WTC11 (cell line): ENCODE data around the gene TMEM223. TPM values are rescaled to one million over a fixed set of nuclear protein-coding genes. Genes with fewer than 3 reads are reported as not detected.

Experiments used
- ATF1 ChIP-seq: sonication (generic); formaldehyde crosslinking; IDR thresholded peaks from 2 replicates; pipeline ENCODE4 v1.8.1; 2023; ENCODE audit warnings: mild to moderate bottlenecking, moderate library complexity, missing genetic modification reagents
- CBFB ChIP-seq: sonication (generic); formaldehyde crosslinking; IDR thresholded peaks from 2 replicates; pipeline ENCODE4 v1.8.1; 2022; ENCODE audit warnings: mild to moderate bottlenecking, low read depth, missing genetic modification reagents
- CREB1 ChIP-seq: sonication (generic); formaldehyde crosslinking; IDR thresholded peaks from 2 replicates; pipeline ENCODE4 v1.8.0; 2023; ENCODE audit warnings: mild to moderate bottlenecking, missing genetic modification reagents
- ELF4 ChIP-seq: sonication (generic); formaldehyde crosslinking; IDR thresholded peaks from 2 replicates; pipeline ENCODE4 v1.8.1; 2022; ENCODE audit warnings: low read depth, mild to moderate bottlenecking, moderate library complexity, missing genetic modification reagents
- EMX1 ChIP-seq: fragments of 250-450 bp; sonication (Bioruptor Pico); IDR thresholded peaks from 2 replicates; pipeline ENCODE4 v1.8.0; 2021; ENCODE audit warnings: mild to moderate bottlenecking
- ETV6 ChIP-seq: sonication (generic); formaldehyde crosslinking; IDR thresholded peaks from 2 replicates; pipeline ENCODE4 v1.8.1; 2022; ENCODE audit warnings: mild to moderate bottlenecking, missing genetic modification reagents
- GRHL2 ChIP-seq: fragments of 250-450 bp; sonication (Bioruptor Pico); IDR thresholded peaks from 2 replicates; pipeline ENCODE4 v1.8.0; 2022; ENCODE audit warnings: mild to moderate bottlenecking, moderate library complexity; ENCODE audit not compliant: insufficient replicate concordance, severe bottlenecking
- GTF2I ChIP-seq: fragments of 250-450 bp; sonication (Bioruptor Pico); conservative IDR thresholded peaks from 2 replicates; pipeline ENCODE4 v1.4.0; 2021; ENCODE audit warnings: mild to moderate bottlenecking
- HMGXB4 ChIP-seq: sonication (generic); formaldehyde crosslinking; IDR thresholded peaks from 2 replicates; pipeline ENCODE4 v1.8.1; 2023; ENCODE audit warnings: mild to moderate bottlenecking, moderate library complexity, missing genetic modification reagents
- JAZF1 ChIP-seq: fragments of 250-450 bp; sonication (Bioruptor Pico); IDR thresholded peaks from 2 replicates; pipeline ENCODE4 v1.9.0; 2021; ENCODE audit warnings: moderate library complexity, mild to moderate bottlenecking, inconsistent platforms
- JUN ChIP-seq: sonication (generic); formaldehyde crosslinking; IDR thresholded peaks from 2 replicates; pipeline ENCODE4 v1.8.0; 2023; ENCODE audit warnings: mild to moderate bottlenecking, missing genetic modification reagents
- KAT7 ChIP-seq: sonication (generic); formaldehyde crosslinking; IDR thresholded peaks from 2 replicates; pipeline ENCODE4 v1.8.1; 2023; ENCODE audit warnings: missing genetic modification reagents, mild to moderate bottlenecking, borderline replicate concordance
- MYBL2 ChIP-seq: sonication (generic); formaldehyde crosslinking; IDR thresholded peaks from 2 replicates; pipeline ENCODE4 v1.8.1; 2023; ENCODE audit warnings: mild to moderate bottlenecking, moderate library complexity, missing genetic modification reagents
- NR1H2 ChIP-seq: sonication (generic); formaldehyde crosslinking; IDR thresholded peaks from 2 replicates; pipeline ENCODE4 v1.9.0; 2021; ENCODE audit warnings: mild to moderate bottlenecking, moderate library complexity, missing genetic modification reagents
- SP1 ChIP-seq: sonication (generic); formaldehyde crosslinking; conservative IDR thresholded peaks from 2 replicates; pipeline ENCODE4 v1.8.1; 2022; ENCODE audit warnings: missing genetic modification reagents
- TCF7 ChIP-seq: sonication (generic); formaldehyde crosslinking; IDR thresholded peaks from 2 replicates; pipeline ENCODE4 v1.8.0; 2022; ENCODE audit warnings: mild to moderate bottlenecking, low read depth, missing genetic modification reagents, moderate library complexity
- TEAD1 ChIP-seq: sonication (generic); formaldehyde crosslinking; IDR thresholded peaks from 2 replicates; pipeline ENCODE4 v1.8.0; 2022; ENCODE audit warnings: mild to moderate bottlenecking, missing genetic modification reagents
- TEAD4 ChIP-seq: sonication (generic); formaldehyde crosslinking; IDR thresholded peaks from 2 replicates; pipeline ENCODE4 v1.8.0; 2022; ENCODE audit warnings: mild to moderate bottlenecking, missing genetic modification reagents
- ZNF121 ChIP-seq: sonication (generic); formaldehyde crosslinking; IDR thresholded peaks from 2 replicates; pipeline ENCODE4 v1.8.0; 2023; ENCODE audit warnings: missing genetic modification reagents
- ZNF138 ChIP-seq: sonication (generic); formaldehyde crosslinking; conservative IDR thresholded peaks from 2 replicates; pipeline ENCODE4 v1.8.1; 2022; ENCODE audit warnings: mild to moderate bottlenecking, moderate library complexity, missing genetic modification reagents
- ZNF317 ChIP-seq: sonication (generic); formaldehyde crosslinking; IDR thresholded peaks from 2 replicates; pipeline ENCODE4 v1.8.1; 2023; ENCODE audit warnings: low read depth, mild to moderate bottlenecking, moderate library complexity, missing genetic modification reagents, borderline replicate concordance
- total RNA-seq: library from RNA; stranded (reverse); gene quantifications from 3 replicates; pipeline ENCODE4 v1.2.3, GENCODE V29; 2021
- TF ChIP-seq, protein P1 (sequence below): fragments of 250-450 bp; sonication (Bioruptor Pico); IDR thresholded peaks from 2 replicates; pipeline ENCODE4 v1.9.0; 2021; ENCODE audit warnings: mild to moderate bottlenecking, borderline replicate concordance
- TF ChIP-seq, protein P2 (sequence below): sonication (generic); formaldehyde crosslinking; IDR thresholded peaks from 2 replicates; pipeline ENCODE4 v1.8.0; 2023; ENCODE audit warnings: missing genetic modification reagents, mild to moderate bottlenecking, borderline replicate concordance
- TF ChIP-seq, protein P3 (sequence below): sonication (generic); formaldehyde crosslinking; conservative IDR thresholded peaks from 2 replicates; pipeline ENCODE4 v1.8.1; 2023; ENCODE audit warnings: mild to moderate bottlenecking, low read depth, missing genetic modification reagents, moderate library complexity
- TF ChIP-seq, protein P4 (sequence below): sonication (generic); formaldehyde crosslinking; IDR thresholded peaks from 2 replicates; pipeline ENCODE4 v1.8.1; 2022; ENCODE audit warnings: low read depth, mild to moderate bottlenecking, moderate library complexity, missing genetic modification reagents, borderline replicate concordance

The TMEM223 gene
- total RNA-seq, 1 experiment from 2014 or later, result 26.4 TPM

DNA sequence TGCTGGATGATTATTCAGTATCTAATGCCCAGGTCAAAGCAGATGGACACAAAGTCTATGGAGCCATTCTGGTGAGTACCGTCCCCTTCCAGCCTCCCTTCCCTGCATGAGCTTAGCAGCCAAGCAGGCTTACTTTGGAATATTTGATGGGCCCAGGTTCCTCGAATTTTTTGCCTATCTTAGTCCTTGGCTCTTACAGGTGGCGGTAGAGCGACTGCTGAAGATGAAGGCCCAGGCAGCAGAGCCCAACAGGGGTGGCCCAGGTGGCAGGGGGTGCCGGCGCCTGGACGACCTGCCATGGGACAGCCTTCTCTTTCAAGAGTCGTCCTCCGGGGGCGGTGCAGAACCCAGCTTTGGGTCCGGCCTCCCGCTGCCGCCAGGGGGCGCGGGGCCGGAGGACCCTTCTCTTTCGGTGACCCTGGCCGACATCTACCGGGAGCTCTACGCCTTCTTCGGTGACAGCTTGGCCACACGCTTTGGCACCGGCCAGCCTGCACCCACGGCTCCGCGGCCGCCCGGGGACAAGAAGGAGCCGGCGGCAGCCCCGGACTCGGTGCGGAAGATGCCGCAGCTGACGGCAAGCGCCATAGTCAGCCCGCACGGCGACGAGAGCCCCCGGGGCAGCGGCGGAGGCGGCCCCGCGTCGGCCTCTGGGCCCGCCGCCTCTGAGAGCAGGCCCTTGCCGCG lies 5.3 kb downstream of the TMEM223 start (continued):
- TF ChIP-seq NR1H2 (CRISPR knock-in tag) (no peak), TEAD4 (peak; percentile 55; the same call in 1 of the 2 replicates), ELF4 (CRISPR knock-in tag) (no peak), JAZF1 (CRISPR knock-in tag) (no peak), ZNF317 (CRISPR knock-in tag) (no peak), EMX1 (no peak), CBFB (CRISPR knock-in tag) (no peak), MYBL2 (no peak), ZNF138 (CRISPR knock-in tag) (no peak), ETV6 (CRISPR knock-in tag) (no peak), SP1 (CRISPR knock-in tag) (no peak), KAT7 (CRISPR knock-in tag) (peak; percentile 53; the same call in 1 of the 2 replicates), GRHL2 (CRISPR knock-in tag) (no peak), ATF1 (CRISPR knock-in tag) (no peak; the same call in 1 of the 2 replicates), TCF7 (CRISPR knock-in tag) (0 out of 2 replicates have a peak, but pooled peaks have one; percentile 21), HMGXB4 (CRISPR knock-in tag) (peak; percentile 92), GTF2I (CRISPR knock-in tag) (peak; percentile 50; the same call in 1 of the 2 replicates), JUN (no peak), ZNF121 (CRISPR knock-in tag) (peak; percentile 97), CREB1 (CRISPR knock-in tag) (no peak), TEAD1 (CRISPR knock-in tag) (0 out of 2 replicates have a peak, but pooled peaks have one; percentile 55)
- TF ChIP-seq, protein P1, sequence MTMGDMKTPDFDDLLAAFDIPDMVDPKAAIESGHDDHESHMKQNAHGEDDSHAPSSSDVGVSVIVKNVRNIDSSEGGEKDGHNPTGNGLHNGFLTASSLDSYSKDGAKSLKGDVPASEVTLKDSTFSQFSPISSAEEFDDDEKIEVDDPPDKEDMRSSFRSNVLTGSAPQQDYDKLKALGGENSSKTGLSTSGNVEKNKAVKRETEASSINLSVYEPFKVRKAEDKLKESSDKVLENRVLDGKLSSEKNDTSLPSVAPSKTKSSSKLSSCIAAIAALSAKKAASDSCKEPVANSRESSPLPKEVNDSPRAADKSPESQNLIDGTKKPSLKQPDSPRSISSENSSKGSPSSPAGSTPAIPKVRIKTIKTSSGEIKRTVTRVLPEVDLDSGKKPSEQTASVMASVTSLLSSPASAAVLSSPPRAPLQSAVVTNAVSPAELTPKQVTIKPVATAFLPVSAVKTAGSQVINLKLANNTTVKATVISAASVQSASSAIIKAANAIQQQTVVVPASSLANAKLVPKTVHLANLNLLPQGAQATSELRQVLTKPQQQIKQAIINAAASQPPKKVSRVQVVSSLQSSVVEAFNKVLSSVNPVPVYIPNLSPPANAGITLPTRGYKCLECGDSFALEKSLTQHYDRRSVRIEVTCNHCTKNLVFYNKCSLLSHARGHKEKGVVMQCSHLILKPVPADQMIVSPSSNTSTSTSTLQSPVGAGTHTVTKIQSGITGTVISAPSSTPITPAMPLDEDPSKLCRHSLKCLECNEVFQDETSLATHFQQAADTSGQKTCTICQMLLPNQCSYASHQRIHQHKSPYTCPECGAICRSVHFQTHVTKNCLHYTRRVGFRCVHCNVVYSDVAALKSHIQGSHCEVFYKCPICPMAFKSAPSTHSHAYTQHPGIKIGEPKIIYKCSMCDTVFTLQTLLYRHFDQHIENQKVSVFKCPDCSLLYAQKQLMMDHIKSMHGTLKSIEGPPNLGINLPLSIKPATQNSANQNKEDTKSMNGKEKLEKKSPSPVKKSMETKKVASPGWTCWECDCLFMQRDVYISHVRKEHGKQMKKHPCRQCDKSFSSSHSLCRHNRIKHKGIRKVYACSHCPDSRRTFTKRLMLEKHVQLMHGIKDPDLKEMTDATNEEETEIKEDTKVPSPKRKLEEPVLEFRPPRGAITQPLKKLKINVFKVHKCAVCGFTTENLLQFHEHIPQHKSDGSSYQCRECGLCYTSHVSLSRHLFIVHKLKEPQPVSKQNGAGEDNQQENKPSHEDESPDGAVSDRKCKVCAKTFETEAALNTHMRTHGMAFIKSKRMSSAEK (CRISPR knock-in tag), result no peak
- TF ChIP-seq, protein P2, sequence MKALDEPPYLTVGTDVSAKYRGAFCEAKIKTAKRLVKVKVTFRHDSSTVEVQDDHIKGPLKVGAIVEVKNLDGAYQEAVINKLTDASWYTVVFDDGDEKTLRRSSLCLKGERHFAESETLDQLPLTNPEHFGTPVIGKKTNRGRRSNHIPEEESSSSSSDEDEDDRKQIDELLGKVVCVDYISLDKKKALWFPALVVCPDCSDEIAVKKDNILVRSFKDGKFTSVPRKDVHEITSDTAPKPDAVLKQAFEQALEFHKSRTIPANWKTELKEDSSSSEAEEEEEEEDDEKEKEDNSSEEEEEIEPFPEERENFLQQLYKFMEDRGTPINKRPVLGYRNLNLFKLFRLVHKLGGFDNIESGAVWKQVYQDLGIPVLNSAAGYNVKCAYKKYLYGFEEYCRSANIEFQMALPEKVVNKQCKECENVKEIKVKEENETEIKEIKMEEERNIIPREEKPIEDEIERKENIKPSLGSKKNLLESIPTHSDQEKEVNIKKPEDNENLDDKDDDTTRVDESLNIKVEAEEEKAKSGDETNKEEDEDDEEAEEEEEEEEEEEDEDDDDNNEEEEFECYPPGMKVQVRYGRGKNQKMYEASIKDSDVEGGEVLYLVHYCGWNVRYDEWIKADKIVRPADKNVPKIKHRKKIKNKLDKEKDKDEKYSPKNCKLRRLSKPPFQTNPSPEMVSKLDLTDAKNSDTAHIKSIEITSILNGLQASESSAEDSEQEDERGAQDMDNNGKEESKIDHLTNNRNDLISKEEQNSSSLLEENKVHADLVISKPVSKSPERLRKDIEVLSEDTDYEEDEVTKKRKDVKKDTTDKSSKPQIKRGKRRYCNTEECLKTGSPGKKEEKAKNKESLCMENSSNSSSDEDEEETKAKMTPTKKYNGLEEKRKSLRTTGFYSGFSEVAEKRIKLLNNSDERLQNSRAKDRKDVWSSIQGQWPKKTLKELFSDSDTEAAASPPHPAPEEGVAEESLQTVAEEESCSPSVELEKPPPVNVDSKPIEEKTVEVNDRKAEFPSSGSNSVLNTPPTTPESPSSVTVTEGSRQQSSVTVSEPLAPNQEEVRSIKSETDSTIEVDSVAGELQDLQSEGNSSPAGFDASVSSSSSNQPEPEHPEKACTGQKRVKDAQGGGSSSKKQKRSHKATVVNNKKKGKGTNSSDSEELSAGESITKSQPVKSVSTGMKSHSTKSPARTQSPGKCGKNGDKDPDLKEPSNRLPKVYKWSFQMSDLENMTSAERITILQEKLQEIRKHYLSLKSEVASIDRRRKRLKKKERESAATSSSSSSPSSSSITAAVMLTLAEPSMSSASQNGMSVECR (CRISPR knock-in tag), result 0 out of 2 replicates have a peak, but pooled peaks have one; percentile 47
- TF ChIP-seq, protein P3, sequence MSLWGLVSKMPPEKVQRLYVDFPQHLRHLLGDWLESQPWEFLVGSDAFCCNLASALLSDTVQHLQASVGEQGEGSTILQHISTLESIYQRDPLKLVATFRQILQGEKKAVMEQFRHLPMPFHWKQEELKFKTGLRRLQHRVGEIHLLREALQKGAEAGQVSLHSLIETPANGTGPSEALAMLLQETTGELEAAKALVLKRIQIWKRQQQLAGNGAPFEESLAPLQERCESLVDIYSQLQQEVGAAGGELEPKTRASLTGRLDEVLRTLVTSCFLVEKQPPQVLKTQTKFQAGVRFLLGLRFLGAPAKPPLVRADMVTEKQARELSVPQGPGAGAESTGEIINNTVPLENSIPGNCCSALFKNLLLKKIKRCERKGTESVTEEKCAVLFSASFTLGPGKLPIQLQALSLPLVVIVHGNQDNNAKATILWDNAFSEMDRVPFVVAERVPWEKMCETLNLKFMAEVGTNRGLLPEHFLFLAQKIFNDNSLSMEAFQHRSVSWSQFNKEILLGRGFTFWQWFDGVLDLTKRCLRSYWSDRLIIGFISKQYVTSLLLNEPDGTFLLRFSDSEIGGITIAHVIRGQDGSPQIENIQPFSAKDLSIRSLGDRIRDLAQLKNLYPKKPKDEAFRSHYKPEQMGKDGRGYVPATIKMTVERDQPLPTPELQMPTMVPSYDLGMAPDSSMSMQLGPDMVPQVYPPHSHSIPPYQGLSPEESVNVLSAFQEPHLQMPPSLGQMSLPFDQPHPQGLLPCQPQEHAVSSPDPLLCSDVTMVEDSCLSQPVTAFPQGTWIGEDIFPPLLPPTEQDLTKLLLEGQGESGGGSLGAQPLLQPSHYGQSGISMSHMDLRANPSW (CRISPR knock-in tag), result no peak
- TF ChIP-seq, protein P4, sequence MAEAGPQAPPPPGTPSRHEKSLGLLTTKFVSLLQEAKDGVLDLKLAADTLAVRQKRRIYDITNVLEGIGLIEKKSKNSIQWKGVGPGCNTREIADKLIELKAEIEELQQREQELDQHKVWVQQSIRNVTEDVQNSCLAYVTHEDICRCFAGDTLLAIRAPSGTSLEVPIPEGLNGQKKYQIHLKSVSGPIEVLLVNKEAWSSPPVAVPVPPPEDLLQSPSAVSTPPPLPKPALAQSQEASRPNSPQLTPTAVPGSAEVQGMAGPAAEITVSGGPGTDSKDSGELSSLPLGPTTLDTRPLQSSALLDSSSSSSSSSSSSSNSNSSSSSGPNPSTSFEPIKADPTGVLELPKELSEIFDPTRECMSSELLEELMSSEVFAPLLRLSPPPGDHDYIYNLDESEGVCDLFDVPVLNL (CRISPR knock-in tag), result no peak
